Stomach (tissue), 4 donors: ENCODE data around the gene CLDN3.

Experiments
- CTCF ChIP-seq, 7 experiments: fragments of 450-650 bp in 4 of 7; fragments of 200-600 bp in 3 of 7; sonication (generic) in 3 of 7; IDR thresholded peaks; one replicate each; pipeline ENCODE4 v1.5.1; 2016 to 2019; ENCODE audit warnings: antibody characterized with exemption in 7 of 7, control low read depth in 2 of 7, mild to moderate bottlenecking in 1 of 7
- POLR2A ChIP-seq, 4 donors: fragments of 450-650 bp; IDR thresholded peaks; one replicate each; pipeline ENCODE4 v1.6.1; 2016; ENCODE audit warnings: antibody characterized with exemption in 4 of 4, control low read depth in 2 of 4, mild to moderate bottlenecking in 1 of 4, moderate library complexity in 1 of 4
- POLR2AphosphoS5 ChIP-seq, 3 donors: sonication (generic); formaldehyde crosslinking; IDR thresholded peaks; one replicate each; pipeline ENCODE4 v1.6.1; 2016; ENCODE audit warnings: antibody characterized with exemption in 3 of 3

- TF ChIP-seq CTCF (IDR thresholded peaks at IDR 0.05), result no peak
- TF ChIP-seq POLR2A (IDR thresholded peaks at IDR 0.05), result no peak
- TF ChIP-seq POLR2AphosphoS5 (IDR thresholded peaks at IDR 0.05), result no peak
Observed at GRCh38 chr7:73812996-73813395, 42.9 kb upstream of the CLDN3 start.
